ENCODE results near the gene CASZ1.

CASZ1 gene

DNA sequence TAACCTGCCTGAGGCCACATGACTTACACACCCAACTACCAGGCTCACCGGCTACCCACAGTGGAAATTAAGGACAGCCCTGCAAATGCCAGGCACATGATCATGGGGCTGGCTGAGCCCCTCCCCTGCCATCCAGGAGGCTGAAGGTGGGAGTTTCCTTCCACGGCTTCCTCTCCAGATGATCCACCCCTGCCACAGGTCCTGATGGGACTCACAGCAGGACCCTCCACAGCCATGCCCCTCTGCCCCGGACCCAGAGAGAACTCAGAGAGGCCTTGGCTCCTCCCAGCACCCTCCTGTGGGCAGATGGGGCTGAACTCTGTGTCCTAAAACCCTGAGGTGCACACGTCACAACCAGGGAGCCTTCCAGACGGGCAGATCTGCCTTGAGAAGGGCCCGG, 29.1 kb upstream of the CASZ1 start:
- Histone ChIP-seq H4K20me1 (ENCODE audit: insufficient read depth) (no peaks in the 10 kb centered on the region), H3K4me2 (no peak overlapping the region), H3K27me3 (ENCODE audit: insufficient read depth, low read depth) (peaks cover 90% of the 10 kb centered on the region), H3K27ac (no peak overlapping the region), H3K79me2 (ENCODE audit: insufficient read depth, low read depth) (no peaks in the 10 kb centered on the region), H3K4me1 (ENCODE audit: low read depth, poor library complexity, severe bottlenecking) (no peaks in the 10 kb centered on the region), H3K4me3 (IDR thresholded peaks at IDR 0.05; ENCODE audit: insufficient read depth, low read depth, low read length) (no peak overlapping the region), H3K9ac (no peak overlapping the region), H2AFZ (ENCODE audit: low read depth) (no peak overlapping the region), H3K36me3 (ENCODE audit: insufficient read depth) (no peaks in the 10 kb centered on the region)
- TF ChIP-seq, protein P1, sequence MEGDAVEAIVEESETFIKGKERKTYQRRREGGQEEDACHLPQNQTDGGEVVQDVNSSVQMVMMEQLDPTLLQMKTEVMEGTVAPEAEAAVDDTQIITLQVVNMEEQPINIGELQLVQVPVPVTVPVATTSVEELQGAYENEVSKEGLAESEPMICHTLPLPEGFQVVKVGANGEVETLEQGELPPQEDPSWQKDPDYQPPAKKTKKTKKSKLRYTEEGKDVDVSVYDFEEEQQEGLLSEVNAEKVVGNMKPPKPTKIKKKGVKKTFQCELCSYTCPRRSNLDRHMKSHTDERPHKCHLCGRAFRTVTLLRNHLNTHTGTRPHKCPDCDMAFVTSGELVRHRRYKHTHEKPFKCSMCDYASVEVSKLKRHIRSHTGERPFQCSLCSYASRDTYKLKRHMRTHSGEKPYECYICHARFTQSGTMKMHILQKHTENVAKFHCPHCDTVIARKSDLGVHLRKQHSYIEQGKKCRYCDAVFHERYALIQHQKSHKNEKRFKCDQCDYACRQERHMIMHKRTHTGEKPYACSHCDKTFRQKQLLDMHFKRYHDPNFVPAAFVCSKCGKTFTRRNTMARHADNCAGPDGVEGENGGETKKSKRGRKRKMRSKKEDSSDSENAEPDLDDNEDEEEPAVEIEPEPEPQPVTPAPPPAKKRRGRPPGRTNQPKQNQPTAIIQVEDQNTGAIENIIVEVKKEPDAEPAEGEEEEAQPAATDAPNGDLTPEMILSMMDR (conservative IDR thresholded peaks at IDR 0.05; ENCODE audit: low read depth, low read length), result no peak

DNA sequence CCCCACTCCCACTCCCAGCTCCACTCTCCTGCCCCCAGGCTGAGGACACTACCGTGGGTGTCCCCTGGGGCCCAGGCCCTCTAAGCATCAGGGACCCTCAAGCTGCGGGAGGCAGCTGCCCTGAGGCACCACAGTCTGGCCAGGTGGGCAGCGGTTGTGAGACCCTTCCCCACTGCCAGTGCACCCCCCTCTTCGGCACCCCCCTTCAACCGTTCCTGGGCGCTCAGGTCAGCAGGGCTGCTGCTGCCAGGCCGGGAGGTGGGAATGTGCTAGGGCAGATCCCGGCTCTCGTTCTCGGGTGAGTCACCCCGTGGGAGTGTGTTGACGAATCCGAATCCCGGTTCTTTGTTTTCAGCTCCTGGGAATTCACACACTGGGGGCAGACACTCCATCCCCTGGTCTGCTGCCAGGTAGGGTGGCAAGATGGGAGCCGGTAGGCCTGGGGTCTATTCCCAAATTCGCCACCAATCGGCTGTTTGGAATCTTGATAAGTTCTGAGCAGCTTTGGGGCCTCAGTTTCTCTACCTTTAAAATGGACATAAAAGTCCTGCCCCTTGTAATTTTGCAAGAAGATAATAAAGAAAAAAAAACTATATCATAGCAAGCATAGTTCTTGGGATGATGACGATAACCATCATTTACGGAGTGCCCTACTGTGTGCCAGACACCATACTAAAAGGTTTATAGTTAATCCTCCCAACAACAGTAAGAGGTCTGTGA, 28.5 kb upstream of the CASZ1 start:
- no peak overlapping the region for H3K27ac ChIP-seq
- H3K27me3 ChIP-seq (ENCODE audit: insufficient read depth, low read depth), result peaks cover 92% of the 10 kb centered on the region
- no peak overlapping the region for H3K4me2 ChIP-seq
- no peaks in the 10 kb centered on the region for H4K20me1 ChIP-seq (ENCODE audit: insufficient read depth)
- TF ChIP-seq, protein P1 (conservative IDR thresholded peaks at IDR 0.05; ENCODE audit: low read depth, low read length), result no peak
- H3K79me2 ChIP-seq (ENCODE audit: insufficient read depth, low read depth), result no peaks in the 10 kb centered on the region
- no peak overlapping the region for H3K4me3 ChIP-seq (IDR thresholded peaks at IDR 0.05; ENCODE audit: insufficient read depth, low read depth, low read length)
- H3K9ac ChIP-seq, result no peak overlapping the region
- H2AFZ ChIP-seq (ENCODE audit: low read depth), result no peak overlapping the region
- H3K36me3 ChIP-seq (ENCODE audit: insufficient read depth), result no peaks in the 10 kb centered on the region
- no peaks in the 10 kb centered on the region for H3K4me1 ChIP-seq (ENCODE audit: low read depth, poor library complexity, severe bottlenecking)

DNA sequence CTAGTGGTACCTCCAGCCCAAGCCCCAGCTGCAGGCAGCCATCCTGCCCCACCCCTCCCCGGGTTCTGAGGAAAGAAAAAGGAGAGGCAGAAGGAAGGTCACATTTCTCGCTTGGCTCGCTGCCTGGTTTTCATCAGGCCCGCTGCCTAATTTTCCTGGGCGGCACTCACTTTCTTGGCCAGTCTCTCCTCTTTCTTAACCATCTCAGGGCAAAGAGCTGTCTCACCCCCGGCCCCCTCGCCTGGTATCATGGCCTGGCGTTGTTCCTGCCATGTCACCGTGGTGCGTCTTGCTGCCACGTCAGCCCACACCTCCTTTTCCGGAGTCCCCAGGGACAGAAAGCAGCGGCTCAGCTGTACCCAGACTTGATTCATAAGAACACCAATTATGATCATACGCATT, 26.6 kb upstream of the CASZ1 start:
- no peaks in the 10 kb centered on the region for H4K20me1 ChIP-seq (ENCODE audit: insufficient read depth)
- H3K4me2 ChIP-seq, result no peak overlapping the region
- H3K79me2 ChIP-seq (ENCODE audit: insufficient read depth, low read depth), result no peaks in the 10 kb centered on the region
- H3K9ac ChIP-seq, result no peak overlapping the region
- H3K27me3 ChIP-seq (ENCODE audit: insufficient read depth, low read depth), result peaks cover 92% of the 10 kb centered on the region
- TF ChIP-seq, protein P1 (conservative IDR thresholded peaks at IDR 0.05; ENCODE audit: low read depth, low read length), result no peak
- no peaks in the 10 kb centered on the region for H3K36me3 ChIP-seq (ENCODE audit: insufficient read depth)
- no peaks in the 10 kb centered on the region for H3K4me1 ChIP-seq (ENCODE audit: low read depth, poor library complexity, severe bottlenecking)
- H3K27ac ChIP-seq, result no peak overlapping the region
- H2AFZ ChIP-seq (ENCODE audit: low read depth), result no peak overlapping the region
- no peak overlapping the region for H3K4me3 ChIP-seq (IDR thresholded peaks at IDR 0.05; ENCODE audit: insufficient read depth, low read depth, low read length)

DNA sequence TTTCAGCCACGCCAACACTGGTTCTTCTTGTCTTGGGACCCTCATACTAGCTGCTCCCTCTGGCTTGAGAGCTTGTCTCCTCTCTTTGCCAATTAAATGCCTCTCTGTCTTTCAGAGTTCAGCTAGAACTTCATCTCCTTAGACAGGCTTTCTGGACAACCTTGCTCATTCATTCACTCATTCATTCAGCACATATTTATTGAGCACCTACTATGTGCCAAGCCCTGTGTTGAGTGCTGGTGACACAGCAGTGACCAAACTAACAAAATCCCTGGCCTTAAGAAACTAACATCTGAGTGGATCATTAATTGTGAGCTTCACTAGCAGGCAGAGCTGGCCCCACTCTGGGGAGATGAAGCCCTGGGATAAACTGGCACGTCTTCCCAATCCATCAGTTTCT, 24.9 kb upstream of the CASZ1 start:
- H3K79me2 ChIP-seq (ENCODE audit: insufficient read depth, low read depth), result no peaks in the 10 kb centered on the region
- H3K27ac ChIP-seq, result no peak overlapping the region
- H3K4me3 ChIP-seq (IDR thresholded peaks at IDR 0.05; ENCODE audit: insufficient read depth, low read depth, low read length), result no peak overlapping the region
- H3K36me3 ChIP-seq (ENCODE audit: insufficient read depth), result no peaks in the 10 kb centered on the region
- H4K20me1 ChIP-seq (ENCODE audit: insufficient read depth), result no peaks in the 10 kb centered on the region
- no peaks in the 10 kb centered on the region for H3K4me1 ChIP-seq (ENCODE audit: low read depth, poor library complexity, severe bottlenecking)
- H3K27me3 ChIP-seq (ENCODE audit: insufficient read depth, low read depth), result peaks cover 92% of the 10 kb centered on the region
- H3K9ac ChIP-seq, result no peak overlapping the region
- no peak overlapping the region for H3K4me2 ChIP-seq
- TF ChIP-seq, protein P1 (conservative IDR thresholded peaks at IDR 0.05; ENCODE audit: low read depth, low read length), result no peak
- no peak overlapping the region for H2AFZ ChIP-seq (ENCODE audit: low read depth)
